Vagina (tissue), 2 donors: ENCODE results near the gene PLD1. TPM values are rescaled to one million over a fixed set of nuclear protein-coding genes. Genes with fewer than 3 reads are reported as not detected.

Source experiments
- DNase-seq, 2 donors: peaks; one replicate each; pipeline ENCODE4 v3.0.0-alpha.2; 2017; ENCODE audit errors: extremely low spot score in 2 of 2
- H3K27ac ChIP-seq: fragments of 200-600 bp; sonication (generic); one replicate; pipeline ENCODE4 v1.5.1; 2019
- H3K27me3 ChIP-seq: fragments of 200-600 bp; sonication (generic); one replicate; pipeline ENCODE4 v1.5.1; 2019
- H3K36me3 ChIP-seq, 2 donors: fragments of 200-600 bp; sonication (generic); one replicate each; pipeline ENCODE4 v1.5.1; 2017 to 2019
- H3K4me1 ChIP-seq: fragments of 200-600 bp; sonication (generic); one replicate; pipeline ENCODE4 v1.5.1; 2019
- H3K4me3 ChIP-seq, 2 donors: fragments of 200-600 bp; sonication (generic); 1 replicate in 1 of 2; 2 replicates in 1 of 2; pipeline ENCODE4 v1.5.1; 2016 to 2019
- H3K9me3 ChIP-seq: fragments of 200-600 bp; sonication (generic); one replicate; pipeline ENCODE4 v1.5.1; 2019
- POLR2A ChIP-seq, 2 donors: fragments of 450-650 bp; IDR thresholded peaks; one replicate each; pipeline ENCODE4 v1.6.1; 2017; ENCODE audit warnings: antibody characterized with exemption in 2 of 2, mild to moderate bottlenecking in 2 of 2, moderate library complexity in 2 of 2
- POLR2AphosphoS5 ChIP-seq, 2 donors: sonication (generic); formaldehyde crosslinking; IDR thresholded peaks; one replicate each; pipeline ENCODE4 v1.9.0; 2017; ENCODE audit warnings: antibody characterized with exemption in 2 of 2, mild to moderate bottlenecking in 2 of 2, low read depth in 1 of 2; ENCODE audit not compliant: insufficient read depth in 1 of 2
- intact Hi-C: fragments of 100-400 bp; cut with DNase I; formaldehyde crosslinking; loops from one replicate; pipeline ENCODE4 v1.15.1; 2023
- total RNA-seq: library from RNA; depleted of rRNA; stranded (reverse); fragments of >200 nt; gene quantifications from one replicate; pipeline ENCODE4 v1.2.3, GENCODE V29; 2016
- TF ChIP-seq, protein P1 (sequence below), 3 experiments: fragments of 450-650 bp in 2 of 3; fragments of 200-600 bp in 1 of 3; sonication (generic) in 1 of 3; IDR thresholded peaks; one replicate each; pipeline ENCODE4 v1.5.1; 2017 to 2019; ENCODE audit warnings: antibody characterized with exemption in 3 of 3, mild to moderate bottlenecking in 2 of 3, moderate library complexity in 2 of 3

Gene PLD1
- total RNA-seq, 1 donor from 2014 or later: 35.6 TPM

DNA sequence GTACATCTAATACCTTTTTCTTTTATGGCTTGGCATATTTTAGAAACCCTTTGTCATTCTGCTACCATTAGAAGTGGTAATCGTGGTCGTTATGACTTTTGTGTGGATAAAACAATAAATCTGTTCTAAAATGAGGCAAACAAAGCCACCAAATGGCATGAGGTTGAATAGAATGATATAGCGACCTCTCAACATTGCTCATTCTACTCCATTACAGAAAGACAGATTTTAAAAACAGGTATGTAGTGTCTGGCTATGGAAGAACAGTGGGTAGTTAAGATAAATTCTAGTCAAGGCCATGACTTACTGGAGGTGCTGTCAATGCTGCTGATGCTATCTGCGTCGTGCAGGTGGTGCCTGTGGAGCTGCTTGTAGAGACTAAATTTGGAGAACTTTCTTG lies 123.2 kb downstream of the PLD1 start:
- H3K27ac ChIP-seq: no peak overlapping the region
- peaks cover 15% of the 10 kb centered on the region for H3K4me1 ChIP-seq
- TF ChIP-seq, protein P1, sequence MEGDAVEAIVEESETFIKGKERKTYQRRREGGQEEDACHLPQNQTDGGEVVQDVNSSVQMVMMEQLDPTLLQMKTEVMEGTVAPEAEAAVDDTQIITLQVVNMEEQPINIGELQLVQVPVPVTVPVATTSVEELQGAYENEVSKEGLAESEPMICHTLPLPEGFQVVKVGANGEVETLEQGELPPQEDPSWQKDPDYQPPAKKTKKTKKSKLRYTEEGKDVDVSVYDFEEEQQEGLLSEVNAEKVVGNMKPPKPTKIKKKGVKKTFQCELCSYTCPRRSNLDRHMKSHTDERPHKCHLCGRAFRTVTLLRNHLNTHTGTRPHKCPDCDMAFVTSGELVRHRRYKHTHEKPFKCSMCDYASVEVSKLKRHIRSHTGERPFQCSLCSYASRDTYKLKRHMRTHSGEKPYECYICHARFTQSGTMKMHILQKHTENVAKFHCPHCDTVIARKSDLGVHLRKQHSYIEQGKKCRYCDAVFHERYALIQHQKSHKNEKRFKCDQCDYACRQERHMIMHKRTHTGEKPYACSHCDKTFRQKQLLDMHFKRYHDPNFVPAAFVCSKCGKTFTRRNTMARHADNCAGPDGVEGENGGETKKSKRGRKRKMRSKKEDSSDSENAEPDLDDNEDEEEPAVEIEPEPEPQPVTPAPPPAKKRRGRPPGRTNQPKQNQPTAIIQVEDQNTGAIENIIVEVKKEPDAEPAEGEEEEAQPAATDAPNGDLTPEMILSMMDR (IDR thresholded peaks at IDR 0.05): no peak
- no peak for TF ChIP-seq POLR2AphosphoS5 (IDR thresholded peaks at IDR 0.05; ENCODE audit: insufficient read depth in 1 of 2, low read depth in 1 of 2)
- no peak for TF ChIP-seq POLR2A (IDR thresholded peaks at IDR 0.05)
- no peak overlapping the region for H3K4me3 ChIP-seq
- intact Hi-C loops: no loop called here
- no peaks in the 10 kb centered on the region for H3K9me3 ChIP-seq
- DNase-seq: no peak
- H3K36me3 ChIP-seq: peaks cover 0 to 5% of the 10 kb centered on the region in 2 donors
- H3K27me3 ChIP-seq: no peaks in the 10 kb centered on the region

DNA sequence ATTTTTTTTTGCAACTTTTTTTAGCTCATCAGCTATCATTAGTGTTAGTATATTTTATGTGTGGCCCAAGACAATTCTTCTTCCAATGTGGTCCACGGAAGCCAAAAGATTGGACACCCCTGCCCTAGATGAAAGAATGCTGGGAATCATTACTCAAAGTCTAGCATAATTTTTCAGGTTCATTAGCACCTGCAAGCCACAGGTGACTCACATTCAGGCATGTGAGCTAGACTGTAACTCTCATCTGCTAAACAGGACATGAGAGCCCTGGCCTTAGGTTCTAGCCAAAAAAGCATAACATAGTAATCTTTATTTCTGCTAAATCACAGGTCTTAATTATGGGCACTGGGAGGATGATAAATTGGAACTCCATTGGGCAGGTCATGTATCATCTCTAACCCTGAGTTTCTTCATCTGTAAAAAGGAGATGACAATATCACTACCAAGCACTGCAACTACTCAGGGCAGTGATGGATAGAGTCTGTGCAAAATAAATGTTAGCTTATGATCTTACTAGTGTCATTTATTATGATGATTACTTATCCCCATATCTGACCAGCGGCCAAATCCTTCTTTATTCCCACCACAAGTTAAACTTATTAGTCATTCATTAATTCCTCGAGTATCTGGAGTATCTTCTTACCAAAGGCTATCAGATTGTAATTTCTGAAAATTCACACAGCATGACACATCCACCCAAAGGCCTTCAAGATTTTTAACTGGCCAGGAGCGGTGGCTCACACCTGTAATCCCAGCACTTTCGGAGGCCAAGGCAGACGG lies 125.0 kb downstream of the PLD1 start:
- Histone ChIP-seq H3K4me1 (peaks cover 15% of the 10 kb centered on the region), H3K4me3 (no peak overlapping the region), H3K27ac (no peak overlapping the region), H3K9me3 (no peaks in the 10 kb centered on the region), H3K27me3 (no peaks in the 10 kb centered on the region), H3K36me3 (no peaks in the 10 kb centered on the region)
- TF ChIP-seq POLR2A (IDR thresholded peaks at IDR 0.05) (no peak), POLR2AphosphoS5 (IDR thresholded peaks at IDR 0.05; ENCODE audit: insufficient read depth in 1 of 2, low read depth in 1 of 2) (no peak)
- TF ChIP-seq, protein P1 (IDR thresholded peaks at IDR 0.05): no peak
- DNase-seq: no peak
- intact Hi-C loops: no loop called here

DNA sequence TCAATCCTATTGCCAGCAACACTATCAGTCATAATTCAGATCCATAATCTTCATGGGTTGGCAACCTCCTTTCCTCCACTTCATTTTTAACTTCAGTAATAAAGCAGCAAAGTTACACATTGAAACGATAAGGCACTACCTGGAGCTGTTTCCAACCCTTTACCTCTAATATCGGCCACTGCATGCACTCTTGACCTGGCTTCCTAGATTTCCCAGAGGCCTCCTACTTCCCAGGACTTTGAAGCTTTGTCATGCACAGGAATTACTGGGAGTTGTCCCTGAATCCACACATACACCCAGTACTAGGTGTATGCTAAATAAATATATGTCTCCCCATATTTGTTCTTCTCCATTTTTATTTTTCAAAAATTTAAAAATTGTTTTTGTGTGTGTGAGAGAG lies 126.1 kb downstream of the PLD1 start:
- H3K27ac ChIP-seq: no peak overlapping the region
- no peak for DNase-seq
- intact Hi-C loops: no loop called here
- peaks cover 15% of the 10 kb centered on the region for H3K4me1 ChIP-seq
- H3K9me3 ChIP-seq: no peaks in the 10 kb centered on the region
- TF ChIP-seq POLR2A (IDR thresholded peaks at IDR 0.05) (no peak), POLR2AphosphoS5 (IDR thresholded peaks at IDR 0.05; ENCODE audit: insufficient read depth in 1 of 2, low read depth in 1 of 2) (no peak)
- TF ChIP-seq, protein P1 (IDR thresholded peaks at IDR 0.05): no peak
- H3K36me3 ChIP-seq: no peaks in the 10 kb centered on the region
- no peak overlapping the region for H3K4me3 ChIP-seq
- no peaks in the 10 kb centered on the region for H3K27me3 ChIP-seq

DNA sequence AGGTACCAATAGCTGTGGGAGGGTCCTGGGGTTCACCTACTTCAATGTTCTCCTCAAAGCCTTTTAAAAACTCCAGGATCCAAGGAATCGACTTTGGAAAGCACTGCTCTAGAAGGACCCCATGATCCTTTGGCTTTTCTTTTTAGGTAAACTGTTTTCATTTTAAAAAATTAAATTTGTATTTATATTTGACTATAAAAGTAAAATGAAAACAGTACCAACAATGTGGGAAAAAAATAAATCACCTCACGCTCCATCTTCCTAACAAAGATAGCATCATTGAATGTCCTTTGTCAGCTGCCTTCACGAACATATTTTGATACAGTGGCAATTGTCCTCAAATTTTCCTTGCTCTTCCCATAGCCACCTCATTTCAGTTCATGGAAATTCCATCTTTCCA lies 127.5 kb downstream of the PLD1 start:
- Histone ChIP-seq H3K4me3 (no peak overlapping the region), H3K36me3 (no peaks in the 10 kb centered on the region), H3K4me1 (peaks cover 4% of the 10 kb centered on the region), H3K27ac (no peak overlapping the region), H3K27me3 (no peaks in the 10 kb centered on the region), H3K9me3 (no peaks in the 10 kb centered on the region)
- no peak for DNase-seq
- no peak for TF ChIP-seq POLR2AphosphoS5 (IDR thresholded peaks at IDR 0.05; ENCODE audit: insufficient read depth in 1 of 2, low read depth in 1 of 2)
- no peak for TF ChIP-seq POLR2A (IDR thresholded peaks at IDR 0.05)
- TF ChIP-seq, protein P1 (IDR thresholded peaks at IDR 0.05): no peak
- intact Hi-C loops: no loop called here

DNA sequence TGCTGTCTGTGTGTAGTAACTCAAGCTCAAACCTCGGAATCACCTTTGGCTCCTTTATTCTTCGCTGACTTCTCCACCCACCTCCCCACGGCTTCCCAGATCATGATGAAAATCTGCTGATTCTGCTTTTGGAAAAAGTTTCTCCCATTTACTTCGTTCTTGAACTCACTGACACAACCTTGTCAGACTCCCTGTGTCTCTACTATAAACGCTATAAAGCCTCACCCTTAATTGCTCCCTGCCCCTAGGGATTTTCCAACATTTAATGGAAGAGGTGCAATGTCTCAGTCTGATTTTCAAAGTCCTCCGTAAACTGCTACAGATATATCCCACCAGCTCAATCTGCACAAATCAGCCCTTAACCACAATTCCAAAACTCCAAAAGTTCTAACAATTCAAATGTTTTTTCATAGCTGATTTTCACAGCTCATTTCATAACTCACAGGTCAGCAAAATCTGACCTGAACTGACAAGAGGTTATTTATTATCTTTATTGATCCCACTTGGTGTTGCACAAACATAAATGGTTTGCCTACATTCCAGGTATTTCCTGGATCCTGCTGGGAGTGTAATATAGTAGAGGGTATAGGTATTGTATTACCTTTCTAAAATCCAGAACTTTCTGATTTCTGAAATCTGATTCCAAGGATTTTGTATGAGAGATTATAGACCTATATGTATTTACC lies 129.4 kb downstream of the PLD1 start:
- Histone ChIP-seq H3K36me3 (no peaks in the 10 kb centered on the region), H3K27me3 (no peaks in the 10 kb centered on the region), H3K4me3 (no peak overlapping the region), H3K4me1 (no peaks in the 10 kb centered on the region), H3K27ac (no peak overlapping the region), H3K9me3 (no peaks in the 10 kb centered on the region)
- no peak for DNase-seq
- TF ChIP-seq POLR2AphosphoS5 (IDR thresholded peaks at IDR 0.05; ENCODE audit: insufficient read depth in 1 of 2, low read depth in 1 of 2) (no peak), POLR2A (IDR thresholded peaks at IDR 0.05) (no peak)
- TF ChIP-seq, protein P1 (IDR thresholded peaks at IDR 0.05): no peak
- intact Hi-C loops: no loop called here
